Fibroblast of villous mesenchyme (primary cell): Measurements from ENCODE around the gene KRTAP2-4. TPM values are rescaled to one million over a fixed set of nuclear protein-coding genes. Genes with fewer than 3 reads are reported as not detected.

Source experiments
- DNase-seq: peaks from one replicate; pipeline ENCODE4 v3.0.0-alpha.2; 2010; ENCODE audit warnings: low read depth
- H3K4me3 ChIP-seq: 2 replicates; pipeline ENCODE4 v1.5.1; 2011; ENCODE audit warnings: low read depth, mild to moderate bottlenecking, low read length
- total RNA-seq: library from RNA; depleted of rRNA; stranded (reverse); fragments of >200 nt; gene quantifications from 2 replicates; pipeline ENCODE4 v1.2.3, GENCODE V29; 2012
- TF ChIP-seq, protein P1 (sequence below): IDR thresholded peaks from 2 replicates; pipeline ENCODE4 v1.5.1; 2012; ENCODE audit warnings: low read depth, mild to moderate bottlenecking, low read length; ENCODE audit not compliant: insufficient read depth

The KRTAP2-4 gene
- total RNA-seq, 1 donor, result not detected

DNA sequence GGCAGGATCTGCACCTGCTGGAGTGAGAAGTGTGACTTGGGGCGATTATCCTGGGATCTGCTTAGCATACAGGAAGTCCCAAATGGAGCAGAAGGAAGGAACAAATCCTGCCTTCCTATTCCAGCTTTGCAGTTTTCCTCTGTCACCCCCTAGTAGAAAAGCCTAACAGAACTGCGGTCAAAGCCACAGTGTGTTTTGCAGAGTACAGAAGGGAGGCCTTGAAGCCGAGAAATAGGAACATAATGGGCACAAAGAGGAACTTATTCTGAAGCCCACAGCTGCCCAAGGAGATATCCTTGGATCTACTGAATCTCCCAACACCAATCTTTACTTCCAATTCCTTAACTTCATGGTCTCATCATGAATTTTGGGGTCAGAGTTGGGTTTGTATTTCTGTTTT lies 47.1 kb downstream of the KRTAP2-4 start:
- TF ChIP-seq, protein P1, sequence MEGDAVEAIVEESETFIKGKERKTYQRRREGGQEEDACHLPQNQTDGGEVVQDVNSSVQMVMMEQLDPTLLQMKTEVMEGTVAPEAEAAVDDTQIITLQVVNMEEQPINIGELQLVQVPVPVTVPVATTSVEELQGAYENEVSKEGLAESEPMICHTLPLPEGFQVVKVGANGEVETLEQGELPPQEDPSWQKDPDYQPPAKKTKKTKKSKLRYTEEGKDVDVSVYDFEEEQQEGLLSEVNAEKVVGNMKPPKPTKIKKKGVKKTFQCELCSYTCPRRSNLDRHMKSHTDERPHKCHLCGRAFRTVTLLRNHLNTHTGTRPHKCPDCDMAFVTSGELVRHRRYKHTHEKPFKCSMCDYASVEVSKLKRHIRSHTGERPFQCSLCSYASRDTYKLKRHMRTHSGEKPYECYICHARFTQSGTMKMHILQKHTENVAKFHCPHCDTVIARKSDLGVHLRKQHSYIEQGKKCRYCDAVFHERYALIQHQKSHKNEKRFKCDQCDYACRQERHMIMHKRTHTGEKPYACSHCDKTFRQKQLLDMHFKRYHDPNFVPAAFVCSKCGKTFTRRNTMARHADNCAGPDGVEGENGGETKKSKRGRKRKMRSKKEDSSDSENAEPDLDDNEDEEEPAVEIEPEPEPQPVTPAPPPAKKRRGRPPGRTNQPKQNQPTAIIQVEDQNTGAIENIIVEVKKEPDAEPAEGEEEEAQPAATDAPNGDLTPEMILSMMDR, result no peak
- H3K4me3 ChIP-seq, result no peak overlapping the region
- no peak for DNase-seq

DNA sequence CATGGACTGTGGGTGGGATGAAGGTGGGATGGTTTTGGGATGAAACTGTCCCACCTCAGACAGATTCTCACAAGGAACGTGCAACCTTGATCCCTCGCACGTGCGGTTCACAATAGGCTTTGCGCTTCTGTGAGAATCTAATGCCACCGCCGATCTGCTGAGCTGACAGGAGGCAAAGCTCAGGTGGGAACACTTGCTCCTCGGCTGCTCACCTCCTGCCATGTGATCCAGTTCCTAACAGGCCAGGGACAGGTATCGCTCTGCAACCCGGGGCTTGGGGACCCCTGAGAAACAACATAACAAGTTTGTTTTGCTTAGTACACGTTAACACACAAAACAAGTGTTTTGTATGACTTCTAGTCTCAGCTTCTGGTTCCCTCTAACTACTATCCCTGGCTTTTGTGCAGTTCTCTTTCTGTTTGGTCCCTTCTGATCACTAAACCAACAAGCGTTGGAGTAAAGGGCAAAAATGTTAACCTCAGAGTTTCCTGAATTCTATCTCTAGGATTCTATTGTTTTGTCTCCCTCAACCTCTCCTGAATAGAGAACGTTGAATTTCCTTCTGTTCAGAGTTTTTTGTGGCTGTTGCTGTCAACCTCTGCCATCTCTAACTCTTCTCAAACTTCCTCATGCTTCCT lies 49.0 kb downstream of the KRTAP2-4 start:
- DNase-seq, result no peak
- H3K4me3 ChIP-seq, result no peak overlapping the region
- TF ChIP-seq, protein P1, result no peak

DNA sequence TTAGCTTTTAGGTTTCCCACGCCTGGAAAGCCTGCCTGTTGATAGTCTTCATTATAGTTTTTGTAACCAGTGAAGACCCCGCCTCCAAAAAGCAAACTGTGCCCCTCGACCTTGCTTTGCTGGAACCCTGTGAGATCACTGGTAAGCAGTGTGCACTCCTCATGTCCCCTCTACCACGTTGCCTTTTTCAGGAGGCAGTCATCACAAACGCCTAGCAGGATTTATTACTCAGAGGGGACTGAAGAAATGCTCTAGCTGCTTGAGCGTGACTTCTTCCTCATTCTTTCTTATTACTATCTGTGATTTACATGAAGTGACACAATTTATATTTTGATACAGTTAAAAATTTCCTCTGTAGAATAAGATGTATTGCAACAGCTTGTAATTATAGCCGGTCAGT lies 50.2 kb downstream of the KRTAP2-4 start:
- no peak for DNase-seq
- TF ChIP-seq, protein P1, result no peak

More for the DNA sequence above, 50.2 kb downstream of the KRTAP2-4 start:
- no peak overlapping the region for H3K4me3 ChIP-seq

Other genes starting within 250 kb of the KRTAP2-4 start
- 3.0 and 3.2 TPM in 2 replicates for gene KRT10, start 243.3 kb downstream of the KRTAP2-4 start, total RNA-seq
- not detected in 2 replicates for gene KRT12, start 198.7 kb downstream of the KRTAP2-4 start, total RNA-seq
- gene KRT20, start 180.6 kb downstream of the KRTAP2-4 start, total RNA-seq, result not detected in 2 replicates
- gene KRT23, start 128.2 kb downstream of the KRTAP2-4 start, total RNA-seq, result under 0.01 and 1.7 TPM in 2 replicates
- gene KRT39, start 98.9 kb downstream of the KRTAP2-4 start, total RNA-seq, result not detected in 2 replicates
- gene KRT40, start 81.6 kb downstream of the KRTAP2-4 start, total RNA-seq, result not detected in 2 replicates
- not detected in 2 replicates for gene KRTAP3-3, start 71.7 kb downstream of the KRTAP2-4 start, total RNA-seq
- not detected in 2 replicates for gene KRTAP3-2, start 66.0 kb downstream of the KRTAP2-4 start, total RNA-seq
- not detected in 2 replicates for gene KRTAP3-1, start 56.8 kb downstream of the KRTAP2-4 start, total RNA-seq
- 11.0 and 16.4 TPM in 2 replicates for gene KRTAP1-5, start 38.7 kb downstream of the KRTAP2-4 start, total RNA-seq
- not detected in 2 replicates for gene KRTAP1-4, start 35.7 kb downstream of the KRTAP2-4 start, total RNA-seq
- not detected in 2 replicates for gene KRTAP1-3, start 31.0 kb downstream of the KRTAP2-4 start, total RNA-seq
- gene KRTAP1-1, start 24.4 kb downstream of the KRTAP2-4 start, total RNA-seq, result not detected in 2 replicates
- not detected in 2 replicates for gene KRTAP2-1, start 18.6 kb downstream of the KRTAP2-4 start, total RNA-seq
- gene KRTAP2-2, start 10.6 kb downstream of the KRTAP2-4 start, total RNA-seq, result not detected in 2 replicates
- gene KRTAP2-3, start 5.8 kb downstream of the KRTAP2-4 start, total RNA-seq, result 0.32 TPM in 1 of 2 replicates, not detected in the other
- gene KRTAP4-7, start 18.3 kb upstream of the KRTAP2-4 start, total RNA-seq, result not detected in 2 replicates
- gene KRTAP4-8, start 32.3 kb upstream of the KRTAP2-4 start, total RNA-seq, result not detected in 2 replicates
- not detected in 2 replicates for gene KRTAP4-16, start 36.3 kb upstream of the KRTAP2-4 start, total RNA-seq
- not detected in 2 replicates for gene KRTAP4-9, start 39.5 kb upstream of the KRTAP2-4 start, total RNA-seq
- gene KRTAP4-11, start 52.5 kb upstream of the KRTAP2-4 start, total RNA-seq, result not detected in 2 replicates
- gene KRTAP4-12, start 58.3 kb upstream of the KRTAP2-4 start, total RNA-seq, result not detected in 2 replicates
- not detected in 2 replicates for gene KRTAP4-6, start 74.7 kb upstream of the KRTAP2-4 start, total RNA-seq
- not detected in 2 replicates for gene KRTAP4-5, start 83.9 kb upstream of the KRTAP2-4 start, total RNA-seq
- gene KRTAP4-4, start 94.9 kb upstream of the KRTAP2-4 start, total RNA-seq, result not detected in 2 replicates
- not detected in 2 replicates for gene KRTAP4-3, start 102.3 kb upstream of the KRTAP2-4 start, total RNA-seq
- gene KRTAP4-2, start 112.3 kb upstream of the KRTAP2-4 start, total RNA-seq, result not detected in 2 replicates
- gene KRTAP4-1, start 119.0 kb upstream of the KRTAP2-4 start, total RNA-seq, result not detected in 2 replicates
- gene KRTAP9-1, start 124.0 kb upstream of the KRTAP2-4 start, total RNA-seq, result not detected in 2 replicates
- gene KRTAP9-2, start 160.8 kb upstream of the KRTAP2-4 start, total RNA-seq, result not detected in 2 replicates
- not detected in 2 replicates for gene KRTAP9-3, start 166.6 kb upstream of the KRTAP2-4 start, total RNA-seq
- gene KRTAP9-8, start 172.1 kb upstream of the KRTAP2-4 start, total RNA-seq, result not detected in 2 replicates
- gene KRTAP9-4, start 183.8 kb upstream of the KRTAP2-4 start, total RNA-seq, result not detected in 2 replicates
- not detected in 2 replicates for gene KRTAP9-9, start 189.5 kb upstream of the KRTAP2-4 start, total RNA-seq
- not detected in 2 replicates for gene KRTAP9-6, start 199.5 kb upstream of the KRTAP2-4 start, total RNA-seq
- gene KRTAP9-7, start 209.8 kb upstream of the KRTAP2-4 start, total RNA-seq, result not detected in 2 replicates
- gene KRTAP29-1, start 237.0 kb upstream of the KRTAP2-4 start, total RNA-seq, result not detected in 2 replicates
- gene KRTAP16-1, start 243.4 kb upstream of the KRTAP2-4 start, total RNA-seq, result not detected in 2 replicates
- not detected in 2 replicates for gene KRTAP17-1, start 249.8 kb upstream of the KRTAP2-4 start, total RNA-seq